PC-3 (cell line): ENCODE data around the gene GMDS.

Experiments used
- CTCF ChIP-seq: fragments of 300-600 bp; sonication (generic); conservative IDR thresholded peaks from 2 replicates; pipeline ENCODE4 v1.5.1; 2017; ENCODE audit warnings: antibody characterized with exemption, low read depth, mild to moderate bottlenecking, low read length
- EZH2 ChIP-seq: fragments of 300-600 bp; sonication (generic); IDR thresholded peaks from one replicate; pipeline ENCODE4 v1.6.1; 2017; ENCODE audit warnings: antibody characterized with exemption, mild to moderate bottlenecking, low read length; ENCODE audit not compliant: unreplicated experiment
- EZH2phosphoT487 ChIP-seq: fragments of 300-600 bp; sonication (generic); IDR thresholded peaks from 2 replicates; pipeline ENCODE4 v1.6.1; 2018; ENCODE audit warnings: mild to moderate bottlenecking, antibody characterized with exemption, low read length, borderline replicate concordance

- TF ChIP-seq CTCF (no peak), EZH2 (no peak), EZH2phosphoT487 (no peak)
Measured at GRCh38 chr6:1587977-1588376, 657.4 kb downstream of the GMDS start.
